ENCODE data around the gene SLC2A5. TPM values are rescaled to one million over a fixed set of nuclear protein-coding genes. Genes with fewer than 3 reads are reported as not detected.

The SLC2A5 gene
- total RNA-seq, 4 donors from 2014 or later = 1.9 to 10.5 (median 4.5) TPM

DNA sequence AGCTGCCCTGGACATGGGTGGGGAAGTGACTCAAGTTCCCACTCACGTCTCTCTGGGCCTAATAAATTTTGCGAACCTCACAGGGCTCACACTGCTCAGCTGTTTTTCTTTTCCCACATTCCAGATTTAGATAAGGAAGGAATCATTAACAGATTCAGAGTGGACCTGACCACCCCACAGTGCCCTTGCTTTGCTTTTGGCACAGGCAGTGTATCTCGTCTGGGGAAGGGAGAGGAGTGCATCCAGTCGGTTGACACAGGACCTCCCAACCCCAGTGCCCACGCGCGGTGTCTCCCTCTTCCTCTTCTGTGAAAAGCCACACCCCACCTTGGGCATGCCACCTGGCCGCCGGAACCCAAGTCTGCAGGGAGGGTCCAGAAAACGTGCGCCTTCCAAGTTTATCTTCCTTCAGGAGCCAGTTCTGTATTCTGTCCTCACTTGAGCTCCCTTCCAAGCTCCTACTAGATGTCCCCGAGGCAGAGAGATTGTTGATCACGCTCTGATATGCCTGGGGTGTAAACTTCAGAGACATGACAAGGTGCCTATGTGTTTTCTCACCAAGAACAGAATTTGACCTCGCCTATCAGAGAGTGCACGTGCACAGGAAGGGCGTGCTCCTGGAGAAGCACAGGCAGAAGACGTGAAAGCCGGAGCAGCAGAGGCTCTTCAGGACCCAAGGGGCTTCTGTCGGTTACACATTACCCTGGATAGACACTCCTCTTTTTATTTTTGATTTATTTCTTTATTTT, 9.5 kb upstream of the SLC2A5 start:
- TF ChIP-seq, protein P1, sequence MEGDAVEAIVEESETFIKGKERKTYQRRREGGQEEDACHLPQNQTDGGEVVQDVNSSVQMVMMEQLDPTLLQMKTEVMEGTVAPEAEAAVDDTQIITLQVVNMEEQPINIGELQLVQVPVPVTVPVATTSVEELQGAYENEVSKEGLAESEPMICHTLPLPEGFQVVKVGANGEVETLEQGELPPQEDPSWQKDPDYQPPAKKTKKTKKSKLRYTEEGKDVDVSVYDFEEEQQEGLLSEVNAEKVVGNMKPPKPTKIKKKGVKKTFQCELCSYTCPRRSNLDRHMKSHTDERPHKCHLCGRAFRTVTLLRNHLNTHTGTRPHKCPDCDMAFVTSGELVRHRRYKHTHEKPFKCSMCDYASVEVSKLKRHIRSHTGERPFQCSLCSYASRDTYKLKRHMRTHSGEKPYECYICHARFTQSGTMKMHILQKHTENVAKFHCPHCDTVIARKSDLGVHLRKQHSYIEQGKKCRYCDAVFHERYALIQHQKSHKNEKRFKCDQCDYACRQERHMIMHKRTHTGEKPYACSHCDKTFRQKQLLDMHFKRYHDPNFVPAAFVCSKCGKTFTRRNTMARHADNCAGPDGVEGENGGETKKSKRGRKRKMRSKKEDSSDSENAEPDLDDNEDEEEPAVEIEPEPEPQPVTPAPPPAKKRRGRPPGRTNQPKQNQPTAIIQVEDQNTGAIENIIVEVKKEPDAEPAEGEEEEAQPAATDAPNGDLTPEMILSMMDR (IDR thresholded peaks at IDR 0.05; ENCODE audit: low read depth) = no peak

DNA sequence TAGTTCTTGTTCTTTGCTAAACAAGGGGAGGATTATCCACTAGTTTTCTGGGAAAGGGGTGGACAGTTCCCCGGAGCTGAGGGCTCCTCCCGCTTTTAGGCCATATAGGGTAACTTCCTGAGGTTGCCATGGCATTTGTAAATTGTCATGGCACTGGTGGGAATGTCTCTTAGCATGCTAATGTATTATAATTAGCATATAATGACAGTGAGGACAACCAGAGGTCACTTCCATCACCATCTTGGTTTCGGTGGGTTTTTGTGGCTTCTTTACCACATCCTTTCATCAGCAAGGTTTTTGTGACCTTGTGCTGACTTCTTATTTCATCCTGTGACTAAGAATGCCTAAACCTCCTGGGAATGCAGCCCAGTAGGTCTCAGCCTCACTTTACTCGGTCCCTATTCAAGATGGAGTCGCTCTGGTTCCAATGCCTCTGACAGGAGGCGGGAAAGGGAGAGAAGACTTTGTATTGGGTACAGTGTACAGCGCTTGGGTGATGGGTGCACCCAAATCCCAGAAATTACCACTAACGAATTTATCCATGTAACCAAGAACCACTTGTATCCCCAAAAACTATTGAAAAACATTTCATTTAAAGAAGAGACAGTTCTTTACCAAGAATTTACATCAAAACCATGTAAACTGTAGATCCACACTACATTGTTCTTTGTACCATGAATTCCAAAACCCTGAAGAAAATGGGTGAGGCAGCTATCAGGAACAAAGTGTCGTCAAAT, 8.7 kb upstream of the SLC2A5 start:
- TF ChIP-seq, protein P1 (IDR thresholded peaks at IDR 0.05; ENCODE audit: low read depth) = no peak

DNA sequence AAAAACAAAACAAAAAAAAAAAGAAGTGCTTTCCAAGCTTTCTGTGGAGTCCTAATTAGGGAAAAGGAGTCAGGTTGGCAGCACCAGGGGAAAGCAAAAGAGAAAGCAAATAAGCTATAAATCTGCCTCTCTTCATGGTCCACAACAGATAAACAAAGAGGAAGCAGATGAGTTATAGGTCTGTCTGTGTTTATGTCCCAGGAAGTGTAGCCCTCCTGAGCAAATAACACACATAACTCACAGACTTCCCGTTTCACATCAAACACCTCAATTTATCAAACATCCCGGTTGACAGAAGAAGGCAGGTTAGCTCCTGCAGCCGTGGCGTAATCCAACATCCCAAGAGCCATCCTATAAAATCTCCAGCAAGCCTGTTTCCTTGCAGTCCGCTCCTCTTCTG, 5.6 kb upstream of the SLC2A5 start:
- TF ChIP-seq, protein P1 (IDR thresholded peaks at IDR 0.05; ENCODE audit: low read depth) = no peak

DNA sequence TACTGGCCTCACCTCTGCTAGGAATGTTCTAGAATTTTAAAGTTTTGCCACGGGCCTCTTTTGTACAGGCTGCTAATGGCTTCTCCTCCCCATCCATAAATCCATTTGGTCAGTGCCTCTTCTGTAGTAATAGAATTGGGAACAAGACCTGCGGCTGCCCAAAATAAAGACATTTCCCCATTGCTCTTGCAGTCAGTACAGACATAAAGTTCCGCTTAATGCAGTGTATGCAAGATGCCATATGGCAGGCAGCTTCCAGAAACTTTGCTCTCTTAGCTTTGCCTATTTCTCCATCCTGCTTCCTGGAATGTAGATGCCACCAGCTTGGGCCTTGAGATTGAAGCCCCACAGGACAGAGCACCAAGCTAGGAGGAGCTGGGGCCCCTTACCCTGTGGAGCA, 3.7 kb upstream of the SLC2A5 start:
- TF ChIP-seq, protein P1 (IDR thresholded peaks at IDR 0.05; ENCODE audit: low read depth) = no peak

DNA sequence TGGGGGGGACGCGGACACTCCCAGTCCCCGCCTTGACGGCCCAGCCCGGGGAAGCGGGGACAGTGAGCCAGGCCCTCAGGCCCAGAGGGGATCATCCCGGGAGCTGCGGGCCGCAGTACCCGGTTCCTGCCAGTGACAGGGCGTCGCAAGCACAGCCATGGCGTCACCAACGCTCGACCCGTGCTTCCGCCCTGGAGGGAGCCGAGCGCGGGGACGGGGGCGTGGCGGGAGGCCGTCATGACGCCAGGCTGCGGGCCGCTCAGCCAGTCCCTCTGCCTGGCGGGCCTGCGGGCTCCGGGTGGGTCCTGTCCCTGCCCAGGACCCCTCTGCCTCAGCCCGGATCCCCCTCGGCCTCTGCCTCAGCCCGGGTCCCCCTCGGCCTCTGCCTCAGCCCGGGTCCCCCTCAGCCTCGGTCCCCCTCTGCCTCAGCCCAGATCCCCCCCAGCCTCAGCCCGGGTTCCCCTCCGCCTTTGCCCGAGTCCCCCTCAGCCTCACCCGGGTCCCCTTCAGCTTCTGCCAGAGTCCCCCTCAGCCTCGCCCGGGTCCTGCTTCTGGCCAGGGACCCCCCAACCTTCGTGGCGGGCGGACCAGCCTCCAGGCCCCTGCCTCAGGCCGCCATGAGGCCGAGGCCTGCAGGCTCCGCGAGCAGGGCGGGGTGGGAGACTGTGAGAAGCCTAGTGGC, 2.3 kb upstream of the SLC2A5 start:
- TF ChIP-seq, protein P1 (IDR thresholded peaks at IDR 0.05; ENCODE audit: low read depth) = no peak

DNA sequence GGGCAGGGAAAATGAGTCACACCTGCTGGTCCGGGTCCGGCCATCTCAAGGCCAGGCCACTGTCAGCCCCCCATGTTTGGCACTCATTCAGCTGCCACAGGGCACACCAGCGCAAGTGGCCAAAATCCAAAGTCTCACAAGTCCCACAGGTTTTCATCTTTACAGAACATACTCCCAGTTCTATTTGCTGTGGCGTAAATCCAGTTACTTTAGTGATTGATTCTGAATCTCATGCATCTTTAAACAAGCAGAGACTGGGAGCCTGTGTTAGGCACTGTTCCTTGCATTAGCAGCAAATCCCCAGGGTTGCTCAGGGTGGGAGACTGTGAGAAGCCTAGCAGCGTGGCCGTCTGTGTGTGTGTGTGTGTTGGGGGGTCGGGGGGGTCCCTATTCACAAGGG, 1.1 kb upstream of the SLC2A5 start:
- TF ChIP-seq, protein P1 (IDR thresholded peaks at IDR 0.05; ENCODE audit: low read depth) = no peak

DNA sequence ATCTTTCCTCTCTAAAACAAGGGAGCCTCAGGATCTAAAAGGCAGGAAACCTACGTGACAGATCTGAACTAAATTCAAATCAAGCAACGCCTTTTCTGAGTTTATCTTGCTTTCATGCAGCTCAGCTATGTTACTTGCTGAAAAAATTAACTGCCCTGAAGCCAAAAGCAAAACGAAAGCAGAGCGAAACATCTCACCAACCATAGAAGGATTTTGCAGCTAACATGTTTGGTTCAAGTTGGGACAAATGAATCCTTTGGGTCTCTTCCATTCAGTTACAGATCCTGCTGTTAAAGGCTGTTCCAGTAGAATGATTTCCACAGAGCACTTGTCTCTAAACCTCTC, 482 bp downstream of the SLC2A5 start:
- TF ChIP-seq, protein P1 (IDR thresholded peaks at IDR 0.05; ENCODE audit: low read depth) = no peak
